NCI-H345 treated with DMSO at 0.1 percent for 48 hours (cell line): ENCODE results near the gene ZNF408.
"Not testable (repeated sequence)": the region's sequence is repeated elsewhere in the genome, so short reads cannot be mapped to it uniquely, and the experiment has no call there.

Experiments
- DNase-seq: peaks from one replicate; lab custom pipeline; 2025; ENCODE audit not compliant: unreplicated experiment; lab: John Stamatoyannopoulos, UW

Gene ZNF408

DNA sequence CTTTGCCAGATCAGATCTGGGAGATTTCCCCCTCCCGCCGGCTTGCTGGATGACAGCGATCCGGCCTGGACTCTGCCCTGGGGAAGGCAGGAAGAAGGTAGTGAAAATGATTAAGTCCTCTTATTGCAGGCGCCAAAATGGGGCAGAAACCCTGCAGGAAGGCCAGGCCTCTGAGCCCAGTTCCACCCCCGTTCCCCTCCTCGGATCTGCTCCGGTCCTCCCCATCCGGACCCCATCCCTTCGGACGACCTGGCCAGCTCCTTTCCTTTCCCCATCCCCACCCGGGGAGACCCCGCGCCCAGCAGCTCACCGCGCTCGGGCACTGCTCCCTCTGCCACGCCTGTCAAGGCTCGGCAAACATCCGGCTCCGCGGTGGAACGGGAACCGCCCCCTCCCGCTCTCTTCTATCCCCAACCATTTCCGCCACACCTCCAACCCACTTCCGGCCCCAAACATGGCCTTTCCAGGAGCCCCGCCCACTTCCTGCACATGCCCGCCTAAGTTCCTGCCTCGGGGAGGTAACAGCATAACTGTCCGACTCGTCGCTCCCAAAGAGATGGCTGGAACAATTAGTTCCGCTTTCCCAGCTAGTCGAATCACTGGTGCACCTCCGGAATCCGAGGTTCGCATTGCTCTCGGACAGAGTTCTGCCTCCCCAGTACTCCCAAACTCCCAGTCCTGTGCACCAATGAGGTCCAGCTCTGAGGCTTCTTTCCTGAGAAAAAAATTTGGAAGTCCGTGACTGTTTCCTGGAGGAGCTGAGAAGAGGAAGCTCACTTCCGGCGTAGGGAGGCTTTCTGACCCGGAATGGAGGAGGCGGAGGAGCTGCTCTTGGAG lies at the start of gene ZNF408, which contains the start of gene ARHGAP1:
ZNF408 (plus strand) TSS at position 791 of the 837 bp plus-strand sequence; CDS start at position 808, 17 bp downstream.
ARHGAP1 (minus strand) TSS at position 379 of the 837 bp plus-strand sequence. CDS start 4,512 bp downstream, outside the sequence.
- DNase-seq, result peak; percentile 91

DNA sequence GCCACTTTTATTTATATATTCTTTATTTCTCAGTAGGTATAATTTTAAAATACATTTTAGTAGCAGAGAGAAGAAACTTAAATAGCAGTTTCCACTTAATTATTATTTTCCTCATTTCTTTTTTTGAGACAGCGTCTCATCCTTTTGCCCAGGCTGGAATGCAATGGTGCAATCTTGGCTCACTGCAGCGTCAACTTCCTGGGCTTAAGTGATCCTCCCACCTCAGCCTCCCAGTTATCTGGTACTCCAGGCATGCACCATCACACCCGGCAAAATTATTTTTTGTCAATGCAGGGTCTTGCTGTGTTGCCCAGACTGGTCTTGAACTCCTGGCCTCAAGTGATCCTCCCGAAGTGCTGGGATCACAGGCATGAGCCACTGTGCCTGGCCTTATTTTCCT lies 45.2 kb upstream of the ZNF408 start:
- no peak for DNase-seq

DNA sequence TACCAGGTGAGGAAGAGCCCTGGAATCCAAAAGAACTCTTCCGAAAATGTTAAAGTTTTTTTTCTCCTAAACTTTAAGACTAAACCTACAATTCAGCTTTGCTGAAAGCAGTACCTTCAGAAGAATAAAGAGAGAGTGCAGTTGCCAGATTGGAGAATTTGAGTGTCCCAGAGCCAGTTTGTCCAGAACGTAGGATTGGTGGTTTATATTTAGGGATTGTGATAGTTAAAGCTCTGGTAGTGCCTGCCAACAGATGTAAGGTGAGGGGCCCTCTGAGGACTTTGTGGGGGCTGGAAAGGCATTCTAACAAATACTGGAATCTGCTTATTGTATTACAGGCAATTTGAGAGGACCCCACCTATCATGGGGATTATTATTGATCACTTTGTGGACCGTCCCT lies 43.6 kb upstream of the ZNF408 start:
- DNase-seq, result no peak

DNA sequence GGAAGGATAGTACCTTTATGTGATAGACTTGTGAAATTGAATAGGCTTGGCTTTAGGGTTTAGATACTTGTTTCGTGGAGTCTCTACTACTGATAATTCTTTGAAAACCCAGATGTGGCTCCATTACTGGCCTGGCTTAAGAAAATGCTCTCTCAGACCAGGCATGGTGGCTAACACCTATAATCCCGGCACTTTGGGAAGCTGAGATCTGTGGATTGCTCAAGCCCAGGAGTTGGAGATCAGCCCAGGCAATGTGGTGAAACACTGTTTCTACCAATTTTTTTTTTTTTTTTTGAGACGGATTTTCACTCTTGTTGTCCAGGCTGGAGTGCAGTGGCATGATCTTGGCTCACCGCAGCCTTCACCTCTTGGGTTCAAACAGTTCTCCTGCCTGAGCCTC lies 42.6 kb upstream of the ZNF408 start:
- DNase-seq, result no peak

DNA sequence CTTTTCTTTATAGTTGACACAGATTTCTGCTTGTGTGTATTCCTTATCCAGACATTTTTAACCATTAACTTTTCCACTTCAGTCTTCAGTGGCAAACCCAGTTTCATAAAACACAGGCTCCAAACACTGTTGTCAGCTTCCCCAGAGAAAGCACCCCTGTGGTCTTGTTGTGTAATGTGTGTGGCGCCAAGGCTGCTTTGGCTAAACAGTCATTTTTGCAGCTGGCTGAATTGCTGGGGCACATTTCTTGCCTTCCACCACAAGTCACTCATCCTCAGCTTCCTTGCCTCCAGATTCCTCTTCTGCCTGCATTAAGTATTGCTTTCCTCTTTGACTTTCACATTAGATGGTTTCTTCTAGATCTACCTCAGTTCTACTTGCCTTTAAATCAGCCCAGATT lies 40.9 kb upstream of the ZNF408 start:
- no peak for DNase-seq

DNA sequence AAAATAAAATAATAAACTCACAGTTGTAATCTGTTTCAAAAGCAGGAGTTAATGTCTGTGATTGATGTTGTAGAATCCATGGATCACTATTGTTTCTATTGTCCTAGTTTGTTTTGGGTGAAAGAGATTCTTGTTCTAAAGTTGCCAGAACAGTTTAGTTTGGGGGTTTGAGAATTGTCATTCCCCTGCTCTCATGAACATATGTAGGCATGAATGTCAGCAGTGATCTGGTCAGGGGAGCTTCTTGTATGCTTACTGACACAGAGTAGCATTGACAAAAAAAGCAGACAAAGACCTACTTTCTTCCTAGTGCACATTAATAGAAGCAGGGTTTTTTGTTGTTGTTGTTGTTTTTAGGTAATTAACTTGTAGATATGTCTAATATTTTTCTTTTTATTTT lies 39.0 kb upstream of the ZNF408 start:
- DNase-seq, result no peak

DNA sequence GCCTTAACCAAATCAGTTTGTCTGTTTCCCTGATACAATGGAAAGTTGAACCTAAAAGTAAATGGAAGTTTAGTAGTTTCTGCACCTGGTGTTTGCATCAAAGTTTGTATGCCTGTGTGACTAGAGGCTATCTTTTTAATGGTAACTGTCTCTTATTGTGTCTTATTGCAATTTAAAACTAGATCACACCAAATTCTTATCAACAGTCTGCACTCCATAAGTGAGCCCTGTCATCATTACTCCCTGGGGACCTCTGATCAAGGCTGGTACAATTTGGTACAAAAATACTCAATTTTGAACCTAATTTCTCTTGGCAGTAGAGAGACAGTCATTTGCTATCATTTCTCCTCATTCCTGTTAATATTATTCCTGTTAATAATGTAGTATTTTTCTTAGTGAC lies 38.5 kb upstream of the ZNF408 start:
- DNase-seq, result no peak

DNA sequence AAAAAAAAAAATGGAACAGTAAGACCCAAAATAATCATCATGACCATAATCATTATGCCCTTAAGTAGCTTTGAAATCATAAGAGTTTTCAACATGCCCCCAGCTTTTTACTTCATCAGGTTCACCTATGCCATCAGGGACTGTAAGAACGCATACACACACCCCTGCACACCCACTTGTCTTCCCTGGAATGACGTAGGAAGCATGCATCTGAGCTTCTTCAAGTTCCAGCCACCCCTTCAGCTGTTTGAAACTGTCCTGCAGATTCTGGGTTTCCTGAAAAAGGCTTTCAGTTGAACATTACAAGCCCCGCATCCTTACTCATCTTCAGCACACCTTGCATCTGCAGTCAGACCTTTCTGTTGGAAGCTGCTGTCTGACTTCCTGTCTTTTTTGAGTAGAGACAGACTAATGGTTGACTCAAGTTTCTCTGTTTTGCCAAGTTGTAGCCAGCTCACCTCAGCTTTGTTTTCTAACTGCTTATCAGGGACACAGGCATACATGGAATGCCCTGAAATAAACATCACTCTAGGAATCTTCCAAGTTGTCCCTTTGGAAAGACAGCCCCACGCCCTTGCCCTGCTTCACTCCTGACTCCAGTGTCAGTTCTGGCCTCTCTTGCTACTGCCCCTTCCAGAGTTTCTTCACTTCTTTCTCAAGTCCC lies 37.4 kb upstream of the ZNF408 start:
- DNase-seq, result no peak

DNA sequence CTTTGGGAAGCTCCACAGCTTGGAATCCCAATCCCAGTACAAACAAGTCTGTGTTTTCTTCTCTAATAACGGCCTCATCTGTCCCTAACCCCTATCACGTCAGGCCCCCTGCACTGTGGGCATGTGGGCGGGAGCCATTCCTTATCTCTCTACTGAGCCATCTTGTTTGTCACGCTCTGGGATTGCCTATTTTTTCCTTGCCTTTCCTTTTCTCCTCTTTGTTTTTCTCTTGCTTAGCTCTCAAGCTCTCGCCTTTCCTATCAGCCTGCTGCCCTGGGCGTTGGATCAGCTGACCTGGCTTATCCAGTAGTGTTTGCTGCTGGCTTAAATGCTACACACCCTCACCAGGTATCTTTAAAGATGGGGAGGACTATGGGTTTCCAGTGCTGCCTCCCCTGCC lies 36.2 kb upstream of the ZNF408 start:
- DNase-seq, result no peak

DNA sequence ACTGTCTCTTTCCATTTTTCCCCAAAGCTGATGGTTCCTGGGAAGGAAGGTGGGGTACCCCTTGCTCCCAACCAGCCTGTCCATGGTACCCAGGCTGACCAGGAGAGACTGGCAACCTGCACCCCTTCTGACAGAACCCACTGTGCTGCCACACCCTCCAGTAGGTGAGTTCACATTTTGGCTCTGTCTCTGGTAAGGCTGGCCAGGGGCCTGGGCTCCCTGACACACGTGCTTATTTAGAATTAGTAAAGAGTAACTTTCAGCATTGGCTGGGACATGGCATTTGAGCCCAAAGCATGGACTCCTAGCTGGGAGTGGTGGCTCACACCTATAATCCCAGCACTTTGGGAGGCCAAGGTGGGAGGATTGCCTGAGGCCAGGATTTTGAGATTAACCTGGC lies 35.5 kb upstream of the ZNF408 start:
- no peak for DNase-seq

DNA sequence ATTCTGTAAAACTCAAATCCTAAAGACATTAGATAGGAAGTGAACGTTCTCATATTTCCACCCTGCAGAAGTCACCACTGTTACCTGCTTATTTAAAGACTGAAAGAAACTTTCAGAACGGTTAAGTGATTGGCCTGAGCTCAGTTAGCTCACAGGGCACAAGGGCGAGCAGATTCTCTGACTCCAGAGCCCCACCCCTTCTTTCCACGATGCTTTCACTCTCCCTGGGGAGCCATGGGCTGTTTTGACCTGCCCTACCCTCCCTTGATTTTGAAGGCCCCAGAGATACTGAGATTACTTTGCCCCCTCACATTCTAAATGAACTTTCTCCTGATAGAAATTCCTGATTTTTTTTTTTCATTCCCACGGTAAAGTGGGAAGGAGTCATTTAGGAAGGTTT lies 34.3 kb upstream of the ZNF408 start:
- DNase-seq, result no peak

DNA sequence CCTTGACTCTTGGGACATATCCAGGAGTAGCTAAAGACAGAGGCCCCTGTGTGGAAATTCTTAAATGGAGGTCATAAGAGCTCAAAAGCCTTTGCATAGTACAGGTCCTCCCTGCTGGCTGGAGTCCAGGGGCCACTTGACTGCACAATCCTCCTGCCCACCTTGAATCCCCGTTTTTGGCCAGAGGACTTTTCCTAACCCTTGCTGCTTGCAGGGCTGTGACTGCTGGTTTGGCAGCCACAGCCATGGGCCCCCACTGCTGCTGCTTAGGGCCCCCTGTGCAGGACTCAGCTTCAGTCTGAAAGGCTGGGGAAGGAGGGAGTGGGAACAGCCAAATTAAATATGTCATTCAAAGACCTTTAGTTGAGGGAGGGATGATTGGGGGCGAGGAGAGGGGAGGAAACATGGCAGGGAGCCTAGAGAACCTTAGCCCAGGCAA lies 33.8 kb upstream of the ZNF408 start:
- no peak for DNase-seq

DNA sequence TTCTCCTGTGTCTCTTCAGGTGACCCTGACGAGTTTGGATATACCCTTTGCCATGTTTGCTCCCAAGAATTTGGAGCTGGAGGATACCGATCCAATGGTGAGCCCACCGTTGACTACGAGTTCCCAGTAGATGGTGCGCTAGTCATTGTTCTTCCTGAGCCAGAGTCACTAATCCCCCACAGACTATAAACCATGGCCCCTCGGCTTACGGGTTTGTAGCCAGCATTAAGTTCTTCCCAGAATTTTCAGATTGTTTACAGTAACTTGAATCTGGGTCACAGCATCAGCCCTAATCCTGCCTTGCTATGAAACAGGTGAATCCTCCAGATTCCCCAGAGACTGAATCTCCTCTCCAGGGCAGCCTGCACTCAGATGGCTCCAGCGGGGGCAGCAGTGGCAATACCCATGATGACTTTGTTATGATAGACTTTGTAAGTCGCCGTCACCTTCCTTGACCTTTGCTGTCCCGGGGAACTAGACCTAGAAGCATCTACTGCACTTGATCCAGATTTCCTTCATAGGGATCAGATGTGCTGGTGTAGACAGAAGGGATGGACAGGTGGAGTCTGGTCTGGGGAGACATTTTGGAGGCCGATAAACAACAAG lies 32.2 kb upstream of the ZNF408 start:
- DNase-seq, result no peak

DNA sequence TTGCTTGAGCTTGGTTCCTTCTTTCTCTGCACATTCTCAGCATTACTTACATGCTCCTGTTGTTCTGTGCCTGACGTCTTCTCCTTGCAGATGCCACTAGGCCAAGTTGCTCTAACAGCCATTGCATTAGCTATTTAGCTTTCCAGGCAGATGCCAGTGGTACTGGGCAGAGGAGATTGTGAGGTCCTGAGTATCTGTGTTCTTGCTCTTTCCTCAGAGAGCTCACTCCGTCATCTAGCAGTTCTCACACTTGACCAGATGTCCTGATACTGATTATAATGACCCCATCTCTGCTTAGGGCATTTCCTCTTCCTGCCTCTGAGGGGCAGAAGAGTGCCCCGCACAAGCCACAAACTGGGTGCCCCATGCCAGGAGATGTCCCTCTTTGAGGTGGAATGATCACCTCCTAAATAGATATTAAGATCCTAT lies 31.1 kb upstream of the ZNF408 start:
- DNase-seq, result no peak

DNA sequence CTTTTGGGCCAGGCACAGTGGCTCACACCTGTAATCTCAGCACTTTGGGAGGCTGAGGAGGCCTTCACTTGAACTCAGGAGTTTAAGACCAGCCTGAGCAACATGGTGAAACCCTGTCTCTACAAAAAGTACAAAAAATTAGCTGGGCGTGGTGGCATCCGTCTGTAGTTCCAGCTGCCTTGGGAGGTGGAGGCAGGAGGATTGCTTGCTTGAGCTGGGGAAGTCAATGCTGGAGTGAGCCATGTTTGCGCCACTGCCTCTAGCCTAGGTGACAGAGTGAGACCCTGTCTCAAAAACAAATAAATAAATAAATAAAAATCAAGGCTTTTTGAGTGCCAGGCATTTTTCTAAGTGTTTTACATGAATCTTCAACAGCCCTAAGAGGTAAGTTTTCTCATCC lies 30.3 kb upstream of the ZNF408 start:
- DNase-seq, result not testable (repeated sequence)

DNA sequence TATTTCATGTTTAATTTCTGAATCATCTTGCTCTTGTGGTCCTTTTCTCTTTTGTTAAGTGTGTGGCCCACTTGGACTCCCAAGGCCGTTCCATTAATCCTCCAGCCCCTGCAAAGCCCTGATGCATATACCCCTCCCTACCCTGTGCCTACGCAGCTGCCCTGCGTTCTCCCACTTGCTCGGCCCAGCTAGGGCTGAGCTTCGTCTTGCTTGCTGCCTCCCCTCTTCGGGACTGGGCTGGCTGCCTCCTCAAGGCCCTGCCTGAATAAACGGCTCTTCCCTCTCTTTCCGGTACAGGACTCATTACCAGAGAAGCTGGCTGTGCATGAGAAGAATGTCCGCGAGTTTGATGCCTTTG lies 28.9 kb upstream of the ZNF408 start:
- DNase-seq, result no peak

DNA sequence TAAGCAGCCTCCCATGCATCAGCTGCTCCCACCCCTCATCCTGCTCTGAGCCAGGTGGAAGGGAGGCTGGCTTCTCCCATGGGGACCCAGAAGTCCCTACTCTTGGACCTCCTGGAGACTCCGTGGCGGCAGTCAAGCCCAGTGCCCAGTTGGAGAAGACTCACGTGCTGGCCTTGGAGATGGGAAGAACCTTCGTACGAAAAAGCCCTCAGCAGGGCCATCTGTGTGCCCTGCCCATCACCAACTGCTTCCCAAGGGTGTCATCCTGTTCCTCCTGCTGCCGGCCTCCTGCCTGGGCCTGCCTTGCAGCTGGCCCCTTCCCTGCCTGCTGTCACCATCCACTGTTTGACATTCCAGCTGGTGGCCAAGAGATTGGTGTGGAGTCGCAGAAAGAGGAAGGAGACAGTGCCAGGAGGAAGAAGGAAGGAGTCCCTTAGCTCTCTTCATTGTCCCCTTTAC lies 28.4 kb upstream of the ZNF408 start:
- DNase-seq, result no peak

DNA sequence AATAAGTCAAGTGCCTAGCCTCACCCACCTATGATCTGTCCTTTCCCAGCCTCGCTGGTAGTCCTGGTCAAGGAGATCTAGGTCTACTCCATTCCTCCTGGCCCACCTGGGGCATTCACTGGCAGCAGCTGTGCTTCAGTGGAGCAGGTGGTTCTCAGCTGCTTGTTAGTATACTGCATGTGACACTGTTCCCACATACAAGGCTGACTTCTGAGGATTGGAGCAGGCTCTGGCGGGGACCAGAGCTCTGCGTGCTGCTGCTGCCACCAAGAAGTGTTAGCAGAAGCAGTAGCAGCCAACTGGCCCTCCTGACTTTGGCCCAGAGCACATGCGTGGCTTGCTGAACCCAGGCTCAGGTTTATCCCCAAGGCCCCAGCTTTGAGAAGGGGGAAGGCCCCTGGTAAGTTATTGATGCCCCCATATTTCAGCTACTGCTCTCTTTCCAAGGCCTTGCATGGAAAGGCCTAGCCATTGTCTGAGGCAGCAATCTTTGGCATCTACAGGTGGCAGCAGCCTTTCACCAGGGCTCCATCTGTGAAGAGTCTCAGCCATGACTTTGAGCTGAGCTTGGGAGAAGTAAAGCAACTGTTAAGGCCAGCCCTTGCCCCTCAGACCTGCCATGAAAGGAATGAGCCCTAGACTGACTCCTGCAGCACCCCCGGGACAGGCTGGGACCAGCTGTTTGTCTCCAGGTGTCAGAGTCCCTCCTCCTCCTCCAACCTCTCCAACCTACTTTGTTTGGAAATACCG lies 26.9 kb upstream of the ZNF408 start:
- DNase-seq, result no peak

DNA sequence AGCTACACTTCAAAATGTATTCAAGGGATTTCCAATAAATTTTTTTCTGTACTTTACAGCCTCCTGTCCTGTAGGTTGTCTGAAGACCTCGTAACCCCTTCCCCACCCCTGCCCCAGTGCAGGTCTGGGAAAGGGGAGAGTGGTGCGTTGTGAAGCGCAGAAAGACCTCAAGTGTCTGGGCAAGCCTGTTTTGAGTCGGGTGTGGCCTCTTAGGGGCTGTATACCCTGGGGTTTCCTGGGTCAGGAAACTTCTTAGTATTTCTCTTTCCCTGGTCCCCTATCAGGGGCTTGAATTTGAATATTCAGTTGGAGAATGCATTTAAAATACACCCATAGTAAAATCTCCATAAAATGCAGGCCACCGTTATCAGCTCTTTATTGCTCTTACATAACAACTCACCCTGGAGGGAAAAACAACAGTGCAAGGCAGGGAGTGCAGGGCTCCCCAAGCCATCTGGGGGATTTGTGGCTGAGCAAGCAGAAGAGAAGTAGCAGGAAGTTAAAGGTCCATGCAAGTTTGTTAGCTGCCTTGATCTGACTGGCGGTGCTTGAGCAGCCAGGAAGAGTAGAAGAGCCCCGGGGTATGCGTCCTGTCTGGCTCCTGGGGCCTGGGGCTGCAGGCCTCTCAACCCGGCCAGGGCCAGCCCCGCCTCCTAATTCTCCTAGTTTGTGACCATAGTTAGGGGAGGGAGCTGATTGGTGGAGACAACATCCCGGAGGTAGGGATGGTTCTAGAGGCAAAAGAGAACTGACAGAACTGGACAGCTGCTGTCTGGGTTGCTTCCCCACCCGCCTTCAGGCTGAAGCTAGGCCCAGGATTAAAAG lies 26.2 kb upstream of the ZNF408 start:
- DNase-seq, result no peak

DNA sequence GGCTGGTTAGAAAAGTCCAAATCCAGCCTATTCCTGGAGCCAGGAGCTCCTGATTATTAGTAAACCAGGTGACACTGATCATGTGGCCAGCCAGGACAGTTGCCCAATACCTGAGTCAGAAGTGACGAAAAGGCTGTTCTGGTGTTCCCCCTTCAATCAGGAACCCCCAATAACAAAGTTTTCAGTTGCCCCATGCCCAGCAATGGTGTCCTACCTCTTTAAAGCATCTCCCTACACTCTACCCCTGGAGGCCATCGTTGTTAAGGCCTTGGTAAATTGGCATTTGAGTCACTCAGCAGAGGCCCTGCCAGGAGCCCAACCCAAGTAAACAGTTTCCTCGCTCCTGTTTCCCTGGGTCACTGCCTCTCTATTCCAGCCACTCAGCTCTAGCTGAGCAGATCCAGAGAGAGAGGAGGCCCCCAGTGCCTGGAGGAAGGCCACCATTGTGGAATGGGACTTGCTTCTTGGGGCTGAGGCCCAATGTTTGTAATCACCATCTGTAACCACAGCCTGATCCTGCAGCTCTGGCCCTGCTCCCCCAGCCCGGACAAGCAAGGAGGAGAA lies 25.5 kb upstream of the ZNF408 start:
- no peak for DNase-seq
